ENCODE results near the gene RHOG. TPM values are rescaled to one million over a fixed set of nuclear protein-coding genes. Genes with fewer than 3 reads are reported as not detected.

The RHOG gene
- total RNA-seq, 6 experiments from 2014 or later = 13.9 to 31.5 (median 22.0) TPM

DNA sequence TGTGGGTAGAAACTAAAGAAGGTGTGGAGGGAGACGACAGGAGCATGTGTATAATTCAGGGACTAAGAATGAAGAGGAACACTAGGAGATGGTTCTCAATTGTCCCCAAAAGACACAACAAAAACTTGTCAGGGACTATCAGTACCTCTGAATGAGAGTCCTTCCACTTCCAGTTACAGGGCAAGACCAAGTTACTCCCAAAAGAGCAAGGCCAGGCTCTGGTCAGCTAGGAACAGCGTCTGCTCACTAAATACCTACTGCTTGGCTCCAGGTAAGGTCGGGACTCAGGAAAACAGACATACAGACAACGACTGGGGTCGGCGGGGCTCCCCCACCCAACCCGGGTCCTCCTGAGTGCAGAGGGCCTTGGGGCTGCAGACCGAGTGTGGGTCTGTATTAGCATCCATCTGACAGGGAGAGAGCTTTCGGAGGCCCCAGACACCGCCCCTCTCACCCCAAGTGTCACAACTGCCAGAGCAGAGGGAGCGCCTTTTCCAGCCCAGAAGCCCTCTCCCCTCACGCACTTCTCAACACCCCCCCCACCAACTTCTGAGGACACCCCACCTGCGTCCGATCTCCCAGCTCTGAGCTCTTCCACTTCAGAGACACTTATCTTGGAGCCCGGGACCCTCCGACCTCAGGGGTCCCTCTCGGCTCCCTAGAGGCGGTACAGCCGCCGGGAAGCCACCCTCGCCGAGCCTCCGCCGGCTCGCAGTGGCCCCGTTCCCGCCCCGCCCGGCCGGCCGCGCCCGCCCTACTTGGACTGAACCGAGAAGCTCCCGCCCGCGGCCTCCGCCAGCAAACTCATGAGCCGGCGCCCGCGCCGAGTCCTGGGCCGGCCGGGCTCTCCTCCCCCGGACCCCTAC lies 522 bp downstream of the RHOG start:
- H3K4me1 ChIP-seq = peaks cover 0 to 5% (median 2%) of the 10 kb centered on the region in 4 donors
- H3K36me3 ChIP-seq = no peaks in the 10 kb centered on the region
- peak overlapping the region; percentile 80 to 96 (median 94) for H3K4me3 ChIP-seq
- intact Hi-C loops (cut with DNase I) = no loop called here
- no peak for TF ChIP-seq POLR2A (IDR thresholded peaks at IDR 0.05)
- TF ChIP-seq, protein P1, sequence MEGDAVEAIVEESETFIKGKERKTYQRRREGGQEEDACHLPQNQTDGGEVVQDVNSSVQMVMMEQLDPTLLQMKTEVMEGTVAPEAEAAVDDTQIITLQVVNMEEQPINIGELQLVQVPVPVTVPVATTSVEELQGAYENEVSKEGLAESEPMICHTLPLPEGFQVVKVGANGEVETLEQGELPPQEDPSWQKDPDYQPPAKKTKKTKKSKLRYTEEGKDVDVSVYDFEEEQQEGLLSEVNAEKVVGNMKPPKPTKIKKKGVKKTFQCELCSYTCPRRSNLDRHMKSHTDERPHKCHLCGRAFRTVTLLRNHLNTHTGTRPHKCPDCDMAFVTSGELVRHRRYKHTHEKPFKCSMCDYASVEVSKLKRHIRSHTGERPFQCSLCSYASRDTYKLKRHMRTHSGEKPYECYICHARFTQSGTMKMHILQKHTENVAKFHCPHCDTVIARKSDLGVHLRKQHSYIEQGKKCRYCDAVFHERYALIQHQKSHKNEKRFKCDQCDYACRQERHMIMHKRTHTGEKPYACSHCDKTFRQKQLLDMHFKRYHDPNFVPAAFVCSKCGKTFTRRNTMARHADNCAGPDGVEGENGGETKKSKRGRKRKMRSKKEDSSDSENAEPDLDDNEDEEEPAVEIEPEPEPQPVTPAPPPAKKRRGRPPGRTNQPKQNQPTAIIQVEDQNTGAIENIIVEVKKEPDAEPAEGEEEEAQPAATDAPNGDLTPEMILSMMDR (IDR thresholded peaks at IDR 0.05) = no peak
- no peaks in the 10 kb centered on the region for H3K9me3 ChIP-seq
- H3K27me3 ChIP-seq = no peaks in the 10 kb centered on the region
- DNase-seq (peak in 1 of 3 donors; percentile 52), ATAC-seq (peak in 2 of 4 donors; percentile 29 to 48)
- 5% methylated on average over 8 of the region's 46 CpGs for WGBS (ENCODE audit: insufficient coverage, low coverage, low lambda C conversion rate, missing lambda C conversion rate)
- H3K27ac ChIP-seq = peak overlapping the region; percentile 84 to 91 (median 86)

GRCh38 chr11:3838504-3838903 lies 2.3 kb downstream of the RHOG start:
- Histone ChIP-seq H3K4me3 (peak overlapping the region in 1 of 3 donors; percentile 24), H3K4me1 (peaks cover 0 to 5% (median 2%) of the 10 kb centered on the region in 4 donors)
- 63% methylated on average over 2 of the region's 2 CpGs for WGBS (ENCODE audit: insufficient coverage, low coverage, low lambda C conversion rate, missing lambda C conversion rate)

DNA sequence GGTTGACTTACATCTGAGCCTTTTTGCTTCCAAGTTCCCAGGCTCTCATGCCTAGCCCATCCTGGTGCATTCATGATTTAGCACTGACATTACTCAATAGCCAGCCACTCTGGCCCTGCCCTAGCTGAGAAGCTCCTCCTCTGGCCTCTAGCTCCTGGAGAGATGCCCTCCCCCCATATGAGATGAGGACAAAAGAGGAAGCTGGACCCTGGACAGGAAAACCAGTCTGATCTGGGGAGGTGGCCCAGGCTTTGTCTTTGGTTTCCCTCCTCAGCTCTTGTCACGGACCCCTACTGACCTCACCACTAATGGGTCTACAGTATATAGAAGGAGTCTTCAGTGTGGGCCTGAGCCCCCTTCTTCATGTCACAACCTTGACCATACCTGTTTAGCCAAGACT lies 3.0 kb downstream of the RHOG start:
- H3K9me3 ChIP-seq = no peaks in the 10 kb centered on the region
- no CpG with 5 or more reads among the region's 1 CpG for WGBS (ENCODE audit: insufficient coverage, low coverage, low lambda C conversion rate, missing lambda C conversion rate)
- no peaks in the 10 kb centered on the region for H3K36me3 ChIP-seq
- peak overlapping the region in 2 of 3 donors; percentile 60 to 84 for H3K27ac ChIP-seq
- intact Hi-C loops (cut with DNase I) = no loop called here
- peak overlapping the region in 1 of 3 donors; percentile 24 for H3K4me3 ChIP-seq
- peak in 3 of 4 donors; percentile 2 to 7 (median 3) for ATAC-seq
- H3K4me1 ChIP-seq = peaks cover 0 to 5% (median 2%) of the 10 kb centered on the region in 4 donors
- peak in 2 of 3 donors; percentile 62 to 65 for DNase-seq
- no peak for TF ChIP-seq POLR2A (IDR thresholded peaks at IDR 0.05)
- TF ChIP-seq, protein P1 (IDR thresholded peaks at IDR 0.05) = no peak
- H3K27me3 ChIP-seq = no peaks in the 10 kb centered on the region

More at GRCh38 chr11:3838504-3838903, 2.3 kb downstream of the RHOG start:
- intact Hi-C loops (cut with DNase I) = no loop called here
- DNase-seq (no peak), ATAC-seq (no peak)
- H3K27ac ChIP-seq = peak overlapping the region in 2 of 3 donors; percentile 60 to 84
- no peaks in the 10 kb centered on the region for H3K9me3 ChIP-seq
- H3K36me3 ChIP-seq = no peaks in the 10 kb centered on the region
- H3K27me3 ChIP-seq = no peaks in the 10 kb centered on the region
- no peak for TF ChIP-seq POLR2A (IDR thresholded peaks at IDR 0.05)
- TF ChIP-seq, protein P1 (IDR thresholded peaks at IDR 0.05) = no peak

GRCh38 chr11:3836903-3837302 lies 3.9 kb downstream of the RHOG start:
- TF ChIP-seq POLR2A (IDR thresholded peaks at IDR 0.05) = no peak
- TF ChIP-seq, protein P1 (IDR thresholded peaks at IDR 0.05) = no peak
- no peaks in the 10 kb centered on the region for H3K27me3 ChIP-seq
- no peak overlapping the region for H3K4me3 ChIP-seq
- intact Hi-C loops (cut with DNase I) = no loop called here
- H3K9me3 ChIP-seq = no peaks in the 10 kb centered on the region
- H3K4me1 ChIP-seq = peaks cover 0 to 13% (median 2%) of the 10 kb centered on the region in 4 donors
- 28% methylated on average over 3 of the region's 5 CpGs for WGBS (ENCODE audit: insufficient coverage, low coverage, low lambda C conversion rate, missing lambda C conversion rate)
- DNase-seq (peak; percentile 59 to 73 (median 63)), ATAC-seq (peak in 1 of 4 donors; percentile 4)
- H3K27ac ChIP-seq = peak overlapping the region in 2 of 3 donors; percentile 46 to 60
- no peaks in the 10 kb centered on the region for H3K36me3 ChIP-seq
